ENCODE results near the gene SKAP2. TPM values are rescaled to one million over a fixed set of nuclear protein-coding genes. Genes with fewer than 3 reads are reported as not detected.

The SKAP2 gene
- total RNA-seq, 6 donors from 2014 or later = 21.7 to 57.2 (median 32.6) TPM

- DNase-seq (peak in 1 of 2 donors; percentile 65), ATAC-seq (ENCODE audit: low FRiP score in 2 of 2) (peak in 1 of 2 donors; percentile 17)
- no peaks in the 10 kb centered on the region for H3K27me3 ChIP-seq
- WGBS, 2 donors = 70 to 76% methylated on average over 8 to 11 of the region's 11 CpGs
- no peaks in the 10 kb centered on the region for H3K36me3 ChIP-seq
- H3K4me1 ChIP-seq = no peaks in the 10 kb centered on the region
- TF ChIP-seq POLR2A (IDR thresholded peaks at IDR 0.05) = no peak
- no peak for TF ChIP-seq CTCF (IDR thresholded peaks at IDR 0.05)
- TF ChIP-seq EP300 (IDR thresholded peaks at IDR 0.05) = no peak
- no peak for TF ChIP-seq POLR2AphosphoS5 (IDR thresholded peaks at IDR 0.05)
- H3K27ac ChIP-seq = no peak overlapping the region
- H3K4me3 ChIP-seq = no peak overlapping the region
- H3K9me3 ChIP-seq = no peaks in the 10 kb centered on the region
These were observed 236.5 kb downstream of the SKAP2 start for GRCh38 chr7:26627891-26628341.

DNA sequence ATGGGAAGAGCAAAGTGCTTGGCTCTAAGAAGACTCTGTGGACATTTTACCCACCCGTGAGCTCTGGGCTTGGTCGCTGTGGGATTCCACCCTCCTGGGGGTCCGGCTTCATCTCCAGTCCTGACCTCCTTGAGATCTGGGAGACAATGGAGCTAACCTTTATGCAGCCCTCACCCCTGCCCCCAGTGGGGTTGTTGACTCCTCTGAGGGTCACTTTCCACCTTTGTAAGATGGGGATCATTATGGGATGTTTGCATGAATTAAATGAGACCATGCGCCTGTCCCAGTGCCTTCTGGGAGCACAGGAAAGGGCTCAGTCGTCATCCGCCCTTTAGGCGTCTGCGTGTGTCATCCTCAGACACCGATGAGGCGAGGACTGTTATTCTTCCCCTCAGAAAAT is 237.2 kb downstream of the SKAP2 start:
- Histone ChIP-seq H3K27ac (no peak overlapping the region), H3K4me3 (no peak overlapping the region), H3K27me3 (no peaks in the 10 kb centered on the region), H3K4me1 (no peaks in the 10 kb centered on the region), H3K9me3 (no peaks in the 10 kb centered on the region), H3K36me3 (no peaks in the 10 kb centered on the region)
- DNase-seq (no peak), ATAC-seq (ENCODE audit: low FRiP score in 2 of 2) (no peak)
- WGBS, 2 donors = 96 to 98% methylated on average over 9 to 10 of the region's 10 CpGs
- TF ChIP-seq POLR2AphosphoS5 (IDR thresholded peaks at IDR 0.05) (no peak), CTCF (IDR thresholded peaks at IDR 0.05) (no peak), EP300 (IDR thresholded peaks at IDR 0.05) (no peak), POLR2A (IDR thresholded peaks at IDR 0.05) (no peak)

DNA sequence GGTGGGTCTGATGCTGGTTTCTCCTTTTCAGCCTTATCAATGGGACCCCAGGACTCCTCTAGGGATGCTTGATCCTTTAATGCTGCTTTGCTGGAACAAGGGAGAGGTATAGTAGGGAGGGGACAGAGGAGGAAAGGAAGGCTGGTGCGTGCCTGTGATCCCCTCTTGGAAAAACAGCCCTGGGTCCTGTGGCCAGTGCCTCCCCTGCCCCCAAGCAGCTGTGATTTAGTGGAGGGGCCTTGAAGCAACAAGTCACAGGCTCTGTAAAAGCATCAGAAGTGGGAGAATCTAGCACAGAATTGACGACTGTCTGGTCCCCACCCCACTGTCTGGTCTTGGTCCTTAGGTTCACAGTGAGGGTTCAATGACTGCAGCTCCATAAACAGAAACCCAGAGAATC is 237.7 kb downstream of the SKAP2 start:
- WGBS, 2 donors = 75 to 100% methylated on average over 1 to 2 of the region's 2 CpGs
- Histone ChIP-seq H3K27me3 (no peaks in the 10 kb centered on the region), H3K4me3 (no peak overlapping the region), H3K36me3 (no peaks in the 10 kb centered on the region), H3K9me3 (no peaks in the 10 kb centered on the region), H3K27ac (no peak overlapping the region), H3K4me1 (no peaks in the 10 kb centered on the region)
- TF ChIP-seq POLR2AphosphoS5 (IDR thresholded peaks at IDR 0.05) (no peak), EP300 (IDR thresholded peaks at IDR 0.05) (no peak), POLR2A (IDR thresholded peaks at IDR 0.05) (no peak), CTCF (IDR thresholded peaks at IDR 0.05) (no peak)
- no peak for DNase-seq
- no peak for ATAC-seq (ENCODE audit: low FRiP score in 2 of 2)

GRCh38 chr7:26626156-26626555 is 238.2 kb downstream of the SKAP2 start:
- Histone ChIP-seq H3K4me1 (no peaks in the 10 kb centered on the region), H3K4me3 (no peak overlapping the region), H3K27ac (no peak overlapping the region), H3K27me3 (no peaks in the 10 kb centered on the region), H3K36me3 (no peaks in the 10 kb centered on the region), H3K9me3 (no peaks in the 10 kb centered on the region)
- WGBS, 2 donors = 92 to 97% methylated on average over 7 to 8 of the region's 8 CpGs
- TF ChIP-seq CTCF (IDR thresholded peaks at IDR 0.05) (no peak), EP300 (IDR thresholded peaks at IDR 0.05) (no peak), POLR2AphosphoS5 (IDR thresholded peaks at IDR 0.05) (no peak), POLR2A (IDR thresholded peaks at IDR 0.05) (no peak)
- DNase-seq = no peak
- ATAC-seq (ENCODE audit: low FRiP score in 2 of 2) = no peak

DNA sequence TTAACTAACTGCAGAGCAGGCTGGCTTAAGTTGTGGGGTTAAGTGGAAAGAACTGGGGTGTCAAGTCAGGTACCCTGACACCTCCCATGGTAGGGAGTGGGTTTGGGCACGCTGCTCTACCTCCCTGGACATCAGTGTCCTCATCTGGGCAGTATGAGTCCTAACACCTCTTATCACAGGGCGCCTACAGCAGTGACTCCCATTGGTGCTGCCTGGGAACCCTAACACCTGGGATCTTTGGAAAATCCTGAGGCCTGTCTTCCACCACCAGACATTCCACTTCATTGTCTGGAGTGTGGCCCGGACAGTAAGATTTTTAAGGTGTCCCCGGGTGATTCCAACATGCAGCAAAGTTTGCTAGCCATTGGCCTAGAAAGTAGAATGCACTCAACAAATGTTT is 239.1 kb downstream of the SKAP2 start:
- TF ChIP-seq EP300 (IDR thresholded peaks at IDR 0.05) (no peak), CTCF (IDR thresholded peaks at IDR 0.05) (no peak), POLR2A (IDR thresholded peaks at IDR 0.05) (no peak), POLR2AphosphoS5 (IDR thresholded peaks at IDR 0.05) (no peak)
- no peaks in the 10 kb centered on the region for H3K9me3 ChIP-seq
- ATAC-seq (ENCODE audit: low FRiP score in 2 of 2) = no peak
- no peak for DNase-seq
- no peak overlapping the region for H3K4me3 ChIP-seq
- H3K27ac ChIP-seq = no peak overlapping the region
- no peaks in the 10 kb centered on the region for H3K4me1 ChIP-seq
- no peaks in the 10 kb centered on the region for H3K36me3 ChIP-seq
- H3K27me3 ChIP-seq = no peaks in the 10 kb centered on the region
- 94 to 96% methylated on average over 4 of the region's 4 CpGs for WGBS, 2 donors
